Endothelial cell (in vitro differentiated cells): ENCODE results near the gene ANKRD12. TPM values are rescaled to one million over a fixed set of nuclear protein-coding genes. Genes with fewer than 3 reads are reported as not detected.

Source experiments
- DNase-seq: peaks from one replicate; pipeline ENCODE4 v3.0.0; 2021; ENCODE audit warnings: low spot score
- H3K27ac Mint-ChIP-seq: one replicate; pipeline ENCODE4 v1.8.0; 2021; ENCODE audit warnings: mixed read lengths, inconsistent platforms; ENCODE audit not compliant: unreplicated experiment
- H3K27me3 Mint-ChIP-seq: one replicate; pipeline ENCODE4 v1.8.0; 2021; ENCODE audit warnings: mild to moderate bottlenecking, moderate library complexity, mixed read lengths, inconsistent platforms; ENCODE audit not compliant: unreplicated experiment
- H3K36me3 Mint-ChIP-seq: one replicate; pipeline ENCODE4 v1.8.0; 2021; ENCODE audit warnings: mild to moderate bottlenecking, low read depth, mixed read lengths, inconsistent platforms; ENCODE audit not compliant: unreplicated experiment
- H3K4me1 Mint-ChIP-seq: one replicate; pipeline ENCODE4 v1.8.0; 2021; ENCODE audit warnings: mild to moderate bottlenecking, mixed read lengths, inconsistent platforms; ENCODE audit not compliant: unreplicated experiment
- H3K4me3 Mint-ChIP-seq: one replicate; pipeline ENCODE4 v1.8.0; 2021; ENCODE audit warnings: mild to moderate bottlenecking, mixed read lengths, inconsistent platforms; ENCODE audit not compliant: unreplicated experiment
- H3K9me3 Mint-ChIP-seq: one replicate; pipeline ENCODE4 v1.8.0; 2021; ENCODE audit warnings: mixed read lengths, inconsistent platforms; ENCODE audit not compliant: unreplicated experiment
- total RNA-seq: library from RNA; stranded (reverse); fragmentation: NEBNext Ultra II Directional; extraction: Animal tissue kit (Norgen Biotek cat#: 25700); gene quantifications from one replicate; pipeline ENCODE4 v1.2.1, GENCODE V29; 2021; ENCODE audit not compliant: unreplicated experiment
- TF ChIP-seq, protein P1 (sequence below): fragments of 200-600 bp; sonication (generic); IDR thresholded peaks from one replicate; pipeline ENCODE4 v1.5.0; 2021; ENCODE audit warnings: antibody characterized with exemption; ENCODE audit not compliant: unreplicated experiment

ANKRD12 gene
- total RNA-seq, 1 donor from 2014 or later: 32.9 TPM

DNA sequence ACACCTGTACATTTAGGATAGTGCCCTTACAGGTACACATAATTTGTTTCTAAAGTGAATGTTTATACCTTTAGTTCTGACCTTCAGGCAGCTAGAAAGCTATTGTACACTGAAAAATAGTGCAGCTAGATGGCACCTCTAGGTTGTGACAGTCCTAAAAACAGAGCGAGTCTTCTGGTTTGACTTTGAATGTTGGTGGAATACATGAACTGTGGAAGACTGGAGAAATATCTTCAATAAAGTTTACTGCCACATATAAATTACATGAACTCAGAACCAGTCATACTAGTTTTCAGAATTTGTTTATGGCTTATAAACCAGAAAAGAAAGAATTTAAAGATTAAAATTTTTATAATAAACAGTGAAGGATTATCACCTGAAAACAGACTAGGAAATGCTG, 139.3 kb downstream of the ANKRD12 start:
- no peaks in the 10 kb centered on the region for H3K4me1 Mint-ChIP-seq
- H3K4me3 Mint-ChIP-seq: no peak overlapping the region
- H3K27me3 Mint-ChIP-seq: no peaks in the 10 kb centered on the region
- DNase-seq: no peak
- H3K9me3 Mint-ChIP-seq: no peaks in the 10 kb centered on the region
- no peak overlapping the region for H3K27ac Mint-ChIP-seq
- TF ChIP-seq, protein P1, sequence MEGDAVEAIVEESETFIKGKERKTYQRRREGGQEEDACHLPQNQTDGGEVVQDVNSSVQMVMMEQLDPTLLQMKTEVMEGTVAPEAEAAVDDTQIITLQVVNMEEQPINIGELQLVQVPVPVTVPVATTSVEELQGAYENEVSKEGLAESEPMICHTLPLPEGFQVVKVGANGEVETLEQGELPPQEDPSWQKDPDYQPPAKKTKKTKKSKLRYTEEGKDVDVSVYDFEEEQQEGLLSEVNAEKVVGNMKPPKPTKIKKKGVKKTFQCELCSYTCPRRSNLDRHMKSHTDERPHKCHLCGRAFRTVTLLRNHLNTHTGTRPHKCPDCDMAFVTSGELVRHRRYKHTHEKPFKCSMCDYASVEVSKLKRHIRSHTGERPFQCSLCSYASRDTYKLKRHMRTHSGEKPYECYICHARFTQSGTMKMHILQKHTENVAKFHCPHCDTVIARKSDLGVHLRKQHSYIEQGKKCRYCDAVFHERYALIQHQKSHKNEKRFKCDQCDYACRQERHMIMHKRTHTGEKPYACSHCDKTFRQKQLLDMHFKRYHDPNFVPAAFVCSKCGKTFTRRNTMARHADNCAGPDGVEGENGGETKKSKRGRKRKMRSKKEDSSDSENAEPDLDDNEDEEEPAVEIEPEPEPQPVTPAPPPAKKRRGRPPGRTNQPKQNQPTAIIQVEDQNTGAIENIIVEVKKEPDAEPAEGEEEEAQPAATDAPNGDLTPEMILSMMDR: no peak
- H3K36me3 Mint-ChIP-seq: peaks cover 9% of the 10 kb centered on the region

DNA sequence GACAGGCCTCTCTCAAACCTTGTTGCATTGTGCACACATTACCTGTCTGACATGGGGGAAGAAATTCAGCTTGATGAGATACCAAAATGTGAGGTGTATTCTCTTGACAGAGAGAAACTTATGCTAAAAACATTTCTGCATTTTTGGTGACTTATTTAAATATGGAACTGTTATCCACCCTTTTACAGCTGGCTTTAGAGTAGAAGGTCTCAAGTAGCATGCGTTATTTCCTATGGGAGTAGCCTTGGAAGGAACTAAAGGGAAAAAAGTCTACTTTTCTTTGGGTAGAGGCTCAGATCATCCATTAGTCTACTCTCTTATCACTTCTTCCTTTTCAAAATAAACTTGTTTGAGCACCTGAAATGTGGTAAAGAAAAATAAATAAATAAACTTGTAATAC, 141.4 kb downstream of the ANKRD12 start:
- Mint-ChIP-seq H3K36me3 (no peaks in the 10 kb centered on the region), H3K4me3 (no peak overlapping the region), H3K27ac (no peak overlapping the region), H3K4me1 (no peaks in the 10 kb centered on the region), H3K27me3 (no peaks in the 10 kb centered on the region), H3K9me3 (no peaks in the 10 kb centered on the region)
- DNase-seq: no peak
- TF ChIP-seq, protein P1: no peak

DNA sequence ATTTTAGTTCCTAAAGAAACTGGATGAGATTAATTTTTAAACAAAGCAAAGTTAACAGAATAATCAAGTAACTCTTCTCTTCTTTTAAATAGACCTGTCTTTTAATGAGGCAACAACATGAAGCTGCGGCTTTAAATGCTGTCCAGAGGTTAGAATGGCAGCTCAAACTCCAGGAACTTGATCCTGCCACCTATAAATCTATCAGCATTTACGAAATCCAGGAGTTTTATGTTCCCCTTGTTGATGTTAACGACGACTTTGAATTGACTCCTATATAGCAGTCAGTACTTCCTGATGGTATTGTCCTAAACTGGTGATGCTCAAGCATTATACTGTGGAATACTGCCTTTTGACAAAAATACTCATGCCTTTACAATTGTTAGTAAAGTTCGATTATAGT, 144.3 kb downstream of the ANKRD12 start:
- no peaks in the 10 kb centered on the region for H3K36me3 Mint-ChIP-seq
- TF ChIP-seq, protein P1: no peak
- no peak overlapping the region for H3K27ac Mint-ChIP-seq
- DNase-seq: no peak
- H3K9me3 Mint-ChIP-seq: no peaks in the 10 kb centered on the region
- H3K4me3 Mint-ChIP-seq: no peak overlapping the region
- H3K27me3 Mint-ChIP-seq: no peaks in the 10 kb centered on the region
- H3K4me1 Mint-ChIP-seq: no peaks in the 10 kb centered on the region

DNA sequence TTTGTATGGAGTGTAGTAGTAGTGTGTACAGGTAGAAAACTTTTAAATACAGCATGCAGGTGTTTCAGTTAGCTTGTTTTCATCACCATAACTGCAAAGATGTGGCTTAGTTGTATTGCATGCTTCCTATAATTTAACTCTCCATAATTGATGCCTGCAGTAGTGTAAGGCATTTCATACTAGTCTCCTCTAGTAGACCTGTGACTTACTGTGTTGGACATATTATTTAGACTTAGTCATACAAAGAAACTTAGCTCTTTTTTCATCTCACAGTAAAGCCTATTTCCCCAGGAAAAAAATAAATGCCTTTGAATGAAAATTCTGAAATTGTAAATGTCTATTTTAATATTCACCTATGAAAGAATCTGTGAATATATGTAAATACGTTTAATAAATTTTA, 145.2 kb downstream of the ANKRD12 start:
- no peaks in the 10 kb centered on the region for H3K9me3 Mint-ChIP-seq
- no peaks in the 10 kb centered on the region for H3K27me3 Mint-ChIP-seq
- no peak overlapping the region for H3K4me3 Mint-ChIP-seq
- DNase-seq: no peak
- H3K36me3 Mint-ChIP-seq: no peaks in the 10 kb centered on the region
- H3K27ac Mint-ChIP-seq: no peak overlapping the region
- TF ChIP-seq, protein P1: no peak
- H3K4me1 Mint-ChIP-seq: no peaks in the 10 kb centered on the region

DNA sequence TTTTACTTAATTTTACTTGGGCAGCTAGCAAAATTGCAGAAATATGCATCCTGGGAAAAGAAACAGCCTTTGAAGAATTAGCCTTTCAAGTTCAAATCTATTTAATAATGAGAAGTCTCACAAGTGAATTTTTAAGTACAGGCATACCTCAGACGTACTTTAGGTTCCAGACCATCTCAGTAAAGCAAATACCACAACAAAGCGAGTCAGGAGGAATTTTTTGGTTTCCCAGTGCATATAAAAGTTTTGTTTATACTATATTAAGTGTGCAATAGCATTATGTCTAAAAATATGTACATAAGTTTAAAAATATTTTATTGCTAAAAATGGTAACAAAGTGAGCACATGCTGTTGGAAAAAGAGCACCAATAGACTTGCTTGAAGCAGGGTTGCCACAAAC, 147.2 kb downstream of the ANKRD12 start:
- no peak for DNase-seq
- Mint-ChIP-seq H3K4me1 (no peaks in the 10 kb centered on the region), H3K4me3 (no peak overlapping the region), H3K27me3 (no peaks in the 10 kb centered on the region), H3K9me3 (no peaks in the 10 kb centered on the region), H3K36me3 (no peaks in the 10 kb centered on the region), H3K27ac (no peak overlapping the region)
- TF ChIP-seq, protein P1: no peak
